WTC11 (cell line): ENCODE data around the gene PAF1. TPM values are rescaled to one million over a fixed set of nuclear protein-coding genes. Genes with fewer than 3 reads are reported as not detected.
A peak's percentile ranks its signal among the peaks of the same experiment; 100 is the strongest.

Experiments
- ATAC-seq: fragments of 200-7000 bp; cut with Tn5 transposase; 2 replicates; pipeline ENCODE4 v1.10.0; 2021; ENCODE audit warnings: mild to moderate bottlenecking, moderate library complexity
- CTCF ChIA-PET: fragments of 300-600 bp; sonication (Branson Sonifier 250); formaldehyde crosslinking; loops from one replicate; lab custom pipeline; 2021; ENCODE audit warnings: antibody characterized with exemption; lab: Charles Lee
- POLR2A ChIA-PET: fragments of 350-600 bp; sonication (Branson Sonifier 250); formaldehyde crosslinking; loops from one replicate; lab custom pipeline; 2021; ENCODE audit warnings: antibody characterized with exemption; lab: Charles Lee
- DNase-seq: peaks from one replicate; pipeline ENCODE4 v3.0.0; 2021; ENCODE audit warnings: low spot score
- H3K27ac Mint-ChIP-seq: 2 replicates; pipeline ENCODE4 v1.8.0; 2021; ENCODE audit warnings: mixed read lengths
- H3K27me3 Mint-ChIP-seq: 2 replicates; pipeline ENCODE4 v1.8.0; 2021; ENCODE audit warnings: low read depth, mild to moderate bottlenecking, moderate library complexity, mixed read lengths
- H3K36me3 Mint-ChIP-seq: 2 replicates; pipeline ENCODE4 v1.8.0; 2021; ENCODE audit warnings: mixed read lengths
- H3K4me1 Mint-ChIP-seq: 2 replicates; pipeline ENCODE4 v1.8.0; 2022; ENCODE audit warnings: mixed read lengths
- H3K4me3 Mint-ChIP-seq: 2 replicates; pipeline ENCODE4 v1.8.0; 2021; ENCODE audit warnings: mild to moderate bottlenecking, moderate library complexity, mixed read lengths
- H3K9me3 Mint-ChIP-seq: 2 replicates; pipeline ENCODE4 v1.8.0; 2021; ENCODE audit warnings: mixed read lengths
- AR ChIP-seq: fragments of 250-450 bp; sonication (Bioruptor Pico); IDR thresholded peaks from 2 replicates; pipeline ENCODE4 v1.9.0; 2021; ENCODE audit warnings: mild to moderate bottlenecking
- ERG ChIP-seq: fragments of 250-450 bp; sonication (Bioruptor Pico); IDR thresholded peaks from 2 replicates; pipeline ENCODE4 v1.8.0; 2021; ENCODE audit warnings: mild to moderate bottlenecking
- FOXK1 ChIP-seq: sonication (generic); formaldehyde crosslinking; IDR thresholded peaks from 2 replicates; pipeline ENCODE4 v1.8.0; 2022; ENCODE audit warnings: mild to moderate bottlenecking, moderate library complexity, missing genetic modification reagents
- GTF2I ChIP-seq: fragments of 250-450 bp; sonication (Bioruptor Pico); conservative IDR thresholded peaks from 2 replicates; pipeline ENCODE4 v1.4.0; 2021; ENCODE audit warnings: mild to moderate bottlenecking
- HMGXB4 ChIP-seq: sonication (generic); formaldehyde crosslinking; IDR thresholded peaks from 2 replicates; pipeline ENCODE4 v1.8.1; 2023; ENCODE audit warnings: mild to moderate bottlenecking, moderate library complexity, missing genetic modification reagents
- IRF2 ChIP-seq: sonication (generic); formaldehyde crosslinking; IDR thresholded peaks from 2 replicates; pipeline ENCODE4 v1.8.0; 2022; ENCODE audit warnings: low read depth, missing genetic modification reagents, borderline replicate concordance
- JUN ChIP-seq: sonication (generic); formaldehyde crosslinking; IDR thresholded peaks from 2 replicates; pipeline ENCODE4 v1.8.0; 2023; ENCODE audit warnings: mild to moderate bottlenecking, missing genetic modification reagents
- KAT7 ChIP-seq: sonication (generic); formaldehyde crosslinking; IDR thresholded peaks from 2 replicates; pipeline ENCODE4 v1.8.1; 2023; ENCODE audit warnings: missing genetic modification reagents, mild to moderate bottlenecking, borderline replicate concordance
- MXD4 ChIP-seq: fragments of 250-450 bp; sonication (Bioruptor Pico); IDR thresholded peaks from 2 replicates; pipeline ENCODE4 v1.8.0; 2021; ENCODE audit warnings: mild to moderate bottlenecking, moderate library complexity, borderline replicate concordance
- NFYB ChIP-seq: sonication (generic); formaldehyde crosslinking; conservative IDR thresholded peaks from 2 replicates; pipeline ENCODE4 v1.8.0; 2022; ENCODE audit warnings: low read depth, missing genetic modification reagents
- NR3C1 ChIP-seq: sonication (generic); formaldehyde crosslinking; conservative IDR thresholded peaks from 2 replicates; pipeline ENCODE4 v1.8.1; 2023; ENCODE audit warnings: low read depth, mild to moderate bottlenecking, missing genetic modification reagents
- OVOL2 ChIP-seq: fragments of 250-450 bp; sonication (Bioruptor Pico); IDR thresholded peaks from 2 replicates; pipeline ENCODE4 v1.9.0; 2021; ENCODE audit warnings: mild to moderate bottlenecking, borderline replicate concordance
- ZNF232 ChIP-seq: sonication (generic); formaldehyde crosslinking; IDR thresholded peaks from 2 replicates; pipeline ENCODE4 v1.8.0; 2022; ENCODE audit warnings: mild to moderate bottlenecking, missing genetic modification reagents
- ZNF532 ChIP-seq: fragments of 250-450 bp; sonication (Bioruptor Pico); IDR thresholded peaks from 2 replicates; pipeline ENCODE4 v1.9.0; 2021; ENCODE audit warnings: mild to moderate bottlenecking, borderline replicate concordance
- total RNA-seq: library from RNA; stranded (reverse); gene quantifications from 3 replicates; pipeline ENCODE4 v1.2.3, GENCODE V29; 2021

The PAF1 gene
- total RNA-seq, 1 experiment from 2014 or later: 27.8 TPM

- peak; percentile 81 for TF ChIP-seq ERG (CRISPR knock-in tag)
- TF ChIP-seq ZNF232: no peak
- TF ChIP-seq IRF2 (CRISPR knock-in tag): no peak
- no peak for TF ChIP-seq OVOL2 (CRISPR knock-in tag)
- no peak for TF ChIP-seq AR
- TF ChIP-seq JUN: 0 out of 2 replicates have a peak, but pooled peaks have one; percentile 52
- no peak for TF ChIP-seq NR3C1
- TF ChIP-seq MXD4 (CRISPR knock-in tag): no peak
- TF ChIP-seq NFYB: no peak
- no peak for TF ChIP-seq ZNF532 (CRISPR knock-in tag)
- TF ChIP-seq FOXK1: peak; percentile 93
- 0 out of 2 replicates have a peak, but pooled peaks have one; percentile 72 for TF ChIP-seq KAT7 (CRISPR knock-in tag)
- peak; percentile 71 for TF ChIP-seq HMGXB4
Measured at GRCh38 chr19:39435499-39436349, 44.8 kb upstream of the PAF1 start, which contains the start of gene RPS16 (continued).

GRCh38 chr19:39434123-39435076 lies 43.5 kb upstream of the PAF1 start:
- Mint-ChIP-seq H3K4me3 (peak overlapping the region; percentile 99), H3K36me3 (peaks cover 34% of the 10 kb centered on the region), H3K27me3 (no peaks in the 10 kb centered on the region), H3K9me3 (no peaks in the 10 kb centered on the region), H3K27ac (peak overlapping the region; percentile 91), H3K4me1 (peaks cover 47% of the 10 kb centered on the region)
- ATAC-seq (no peak), DNase-seq (no peak)
- TF ChIP-seq GTF2I (CRISPR knock-in tag) (no peak), ERG (CRISPR knock-in tag) (peak; percentile 9; the same call in 1 of the 2 replicates)
- ChIA-PET CTCF (interaction anchor here (0.7 to 2.5 kb wide), 5 partner anchors 20 to 63 kb away, joined by 3 to 16 read pairs (median 6); no protein-coding TSS in a partner anchor), POLR2A (interaction anchor here (0.6 to 1.8 kb wide), 5 partner anchors 10 to 28 kb away, joined by 3 to 17 read pairs (median 5); partner anchors contain the start of gene ZFP36)
